Gastroesophageal sphincter (tissue), 4 donors: ENCODE measurements around the gene NRP2. TPM values are rescaled to one million over a fixed set of nuclear protein-coding genes. Genes with fewer than 3 reads are reported as not detected.
A peak's percentile ranks its signal among the peaks of the same experiment; 100 is the strongest.

ENCODE experiments used
- ATAC-seq: fragments of 150-250 bp; one replicate; pipeline ENCODE4 v1.9.1; 2016; ENCODE audit warnings: mild to moderate bottlenecking, moderate library complexity
- H3K27ac ChIP-seq, 4 donors: fragments of 200-600 bp; sonication (generic) in 3 of 4; 1 replicate in 3 of 4; 2 replicates in 1 of 4; pipeline ENCODE4 v1.5.1; 2016 to 2019
- H3K27me3 ChIP-seq: fragments of 200-600 bp; sonication (generic); one replicate; pipeline ENCODE4 v1.5.1; 2019
- H3K36me3 ChIP-seq, 2 donors: fragments of 200-600 bp; sonication (generic); one replicate each; pipeline ENCODE4 v1.5.1; 2019; ENCODE audit warnings: control low read depth in 1 of 2
- H3K4me1 ChIP-seq, 3 donors: fragments of 200-600 bp; sonication (generic); 1 replicate in 2 of 3; 2 replicates in 1 of 3; pipeline ENCODE4 v1.5.1; 2016 to 2019; ENCODE audit warnings: control low read depth in 2 of 3
- H3K4me3 ChIP-seq, 2 donors: fragments of 200-600 bp; sonication (generic); one replicate each; pipeline ENCODE4 v1.5.1; 2019; ENCODE audit warnings: mild to moderate bottlenecking in 1 of 2, moderate library complexity in 1 of 2
- H3K9me3 ChIP-seq, 3 donors: fragments of 200-600 bp; sonication (generic); one replicate each; pipeline ENCODE4 v1.5.1; 2017 to 2019; ENCODE audit warnings: control low read depth in 2 of 3
- CTCF ChIP-seq, 4 experiments: fragments of 200-600 bp in 2 of 4; fragments of 450-650 bp in 2 of 4; sonication (generic) in 1 of 4; IDR thresholded peaks; one replicate each; pipeline ENCODE4 v1.5.1; 2017 to 2019; ENCODE audit warnings: antibody characterized with exemption in 4 of 4, mild to moderate bottlenecking in 2 of 4, moderate library complexity in 2 of 4
- EP300 ChIP-seq: sonication (generic); formaldehyde crosslinking; IDR thresholded peaks from one replicate; pipeline ENCODE4 v1.6.1; 2017; ENCODE audit warnings: antibody characterized with exemption, mild to moderate bottlenecking
- POLR2A ChIP-seq, 2 donors: fragments of 450-650 bp; IDR thresholded peaks; one replicate each; pipeline ENCODE4 v1.6.1; 2017; ENCODE audit warnings: antibody characterized with exemption in 2 of 2, mild to moderate bottlenecking in 2 of 2, moderate library complexity in 1 of 2
- POLR2AphosphoS5 ChIP-seq: sonication (generic); formaldehyde crosslinking; IDR thresholded peaks from one replicate; pipeline ENCODE4 v1.6.1; 2017; ENCODE audit warnings: antibody characterized with exemption
- WGBS, 2 donors: methylation state at CpG; one replicate each; pipeline ENCODE4 v1.1.5; 2018; ENCODE audit warnings: low coverage in 1 of 2; 5-methylcytosine and 5-hydroxymethylcytosine counted together
- total RNA-seq, 4 donors: library from RNA; depleted of rRNA; stranded (reverse); fragments of >200 nt; gene quantifications; one replicate each; pipeline ENCODE4 v1.1.0, GENCODE V29; 2016

Gene NRP2
- total RNA-seq, 4 donors from 2014 or later = 278 to 466 (median 371) TPM

GRCh38 chr2:205646680-205647079 is 35.6 kb upstream of the NRP2 start:
- Histone ChIP-seq H3K36me3 (no peaks in the 10 kb centered on the region), H3K9me3 (no peaks in the 10 kb centered on the region), H3K4me3 (no peak overlapping the region), H3K27ac (no peak overlapping the region), H3K4me1 (no peaks in the 10 kb centered on the region), H3K27me3 (no peaks in the 10 kb centered on the region)
- 87 to 99% methylated on average over 6 to 8 of the region's 8 CpGs for WGBS, 2 donors
- no peak for TF ChIP-seq EP300
- no peak for TF ChIP-seq POLR2AphosphoS5
- TF ChIP-seq CTCF (IDR thresholded peaks at IDR 0.05) = no peak
- TF ChIP-seq POLR2A (IDR thresholded peaks at IDR 0.05) = no peak
- ATAC-seq = no peak

GRCh38 chr2:205650450-205650849 is 31.9 kb upstream of the NRP2 start:
- Histone ChIP-seq H3K4me3 (no peak overlapping the region), H3K27me3 (no peaks in the 10 kb centered on the region), H3K36me3 (no peaks in the 10 kb centered on the region), H3K4me1 (no peaks in the 10 kb centered on the region), H3K9me3 (no peaks in the 10 kb centered on the region), H3K27ac (no peak overlapping the region)
- ATAC-seq = peak; percentile 54
- WGBS, 2 donors = 36 to 84% methylated on average over 2 of the region's 4 CpGs
- TF ChIP-seq CTCF (IDR thresholded peaks at IDR 0.05) (no peak), POLR2AphosphoS5 (no peak), EP300 (no peak), POLR2A (IDR thresholded peaks at IDR 0.05) (no peak)

GRCh38 chr2:205650931-205651330 is 31.4 kb upstream of the NRP2 start:
- WGBS, 2 donors = 98 to 99% methylated on average over 5 to 6 of the region's 7 CpGs
- no peaks in the 10 kb centered on the region for H3K27me3 ChIP-seq
- H3K27ac ChIP-seq = no peak overlapping the region
- no peak for ATAC-seq
- no peaks in the 10 kb centered on the region for H3K9me3 ChIP-seq
- no peak for TF ChIP-seq POLR2AphosphoS5
- TF ChIP-seq POLR2A (IDR thresholded peaks at IDR 0.05) = no peak
- TF ChIP-seq EP300 = no peak
- no peak for TF ChIP-seq CTCF (IDR thresholded peaks at IDR 0.05)
- no peaks in the 10 kb centered on the region for H3K36me3 ChIP-seq
- no peaks in the 10 kb centered on the region for H3K4me1 ChIP-seq
- no peak overlapping the region for H3K4me3 ChIP-seq

- Histone ChIP-seq H3K4me3 (no peak overlapping the region), H3K27me3 (no peaks in the 10 kb centered on the region), H3K4me1 (peaks cover 0 to 6% (median 0%) of the 10 kb centered on the region in 3 donors), H3K27ac (no peak overlapping the region), H3K36me3 (no peaks in the 10 kb centered on the region), H3K9me3 (no peaks in the 10 kb centered on the region)
- no peak for ATAC-seq
- TF ChIP-seq EP300 (no peak), CTCF (IDR thresholded peaks at IDR 0.05) (no peak), POLR2AphosphoS5 (no peak), POLR2A (IDR thresholded peaks at IDR 0.05) (no peak)
- WGBS, 2 donors = no CpG with 5 or more reads among the region's 1 CpG
These were observed 30.6 kb upstream of the NRP2 start for GRCh38 chr2:205651719-205652118.

- Histone ChIP-seq H3K4me1 (peaks cover 0 to 13% (median 0%) of the 10 kb centered on the region in 3 donors), H3K27me3 (no peaks in the 10 kb centered on the region), H3K27ac (no peak overlapping the region), H3K36me3 (no peaks in the 10 kb centered on the region), H3K4me3 (no peak overlapping the region), H3K9me3 (no peaks in the 10 kb centered on the region)
- WGBS, 2 donors = 83 to 91% methylated on average over 3 to 7 of the region's 10 CpGs
- TF ChIP-seq POLR2AphosphoS5 = no peak
- TF ChIP-seq EP300 = no peak
- TF ChIP-seq CTCF (IDR thresholded peaks at IDR 0.05) = no peak
- TF ChIP-seq POLR2A (IDR thresholded peaks at IDR 0.05) = no peak
- ATAC-seq = peak; percentile 29
These were observed 27.3 kb upstream of the NRP2 start for GRCh38 chr2:205654878-205655605.
